GM20431 (cell line): ENCODE results near the gene RNF227.
"Not testable (repeated sequence)": the region's sequence is repeated elsewhere in the genome, so short reads cannot be mapped to it uniquely, and the experiment has no call there.

Source experiments
- in situ Hi-C: fragments of 300-500 bp; cut with MseI, MboI; formaldehyde crosslinking; loops from one replicate; pipeline ENCODE4 v1.15.0; 2020; ENCODE audit warnings: low sequenced_read_pairs; ENCODE audit not compliant: unreplicated experiment

The RNF227 gene

GRCh38 chr17:7873051-7873450 is 43.0 kb downstream of the RNF227 start:
- in situ Hi-C loops = no loop called here

GRCh38 chr17:7867881-7868329 is 48.2 kb downstream of the RNF227 start:
- in situ Hi-C loops = no loop called here

- in situ Hi-C loops = no loop called here
Observed at GRCh38 chr17:7864995-7865650, 51.0 kb downstream of the RNF227 start.

DNA sequence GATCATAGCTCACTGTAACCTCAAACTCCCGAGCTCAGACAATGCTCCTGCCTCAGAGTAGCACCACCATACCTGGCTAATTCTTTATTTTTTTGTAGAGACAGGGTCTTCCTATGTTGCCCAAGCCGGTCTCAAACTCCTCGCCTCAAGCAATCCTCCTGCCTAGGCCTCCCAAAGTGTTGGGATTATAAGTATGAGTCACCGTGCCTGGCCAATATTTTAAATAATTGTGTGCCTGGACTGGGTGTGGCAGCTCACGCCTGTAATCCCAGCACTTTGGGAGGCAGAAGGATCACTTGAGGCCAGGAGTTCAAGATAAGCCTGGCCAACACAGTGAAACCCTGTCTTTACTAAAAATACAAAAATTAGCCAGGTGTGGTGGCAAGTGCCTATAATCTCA is 51.7 kb downstream of the RNF227 start:
- in situ Hi-C loops = not testable (repeated sequence)
